A549 (cell line): ENCODE results near the gene CAMTA1. TPM values are rescaled to one million over a fixed set of nuclear protein-coding genes. Genes with fewer than 3 reads are reported as not detected.
A peak's percentile ranks its signal among the peaks of the same experiment; 100 is the strongest.

ENCODE experiments used
- ATAC-seq, 2 experiments: fragments of 200-7000 bp in 1 of 2; fragments of >200 bp in 1 of 2; cut with Nextera tagmentation in 1 of 2; cut with Tn5 transposase in 1 of 2; 3 replicates each; pipeline versions ENCODE4 v1.8.0 to v1.9.1; 2018 to 2020; ENCODE audit warnings: mild to moderate bottlenecking in 1 of 2, moderate library complexity in 1 of 2
- CTCF ChIA-PET: fragments of 300-600 bp; sonication (Branson Sonifier 250); formaldehyde crosslinking; extraction: SDS; loops from one replicate; lab custom pipeline; 2021; ENCODE audit warnings: antibody characterized with exemption, inconsistent platforms; lab: Yijun Ruan, JAX
- POLR2A ChIA-PET: fragments of 350-600 bp; formaldehyde crosslinking; extraction: SDS; loops from one replicate; lab custom pipeline; 2021; ENCODE audit warnings: antibody characterized with exemption, inconsistent platforms; lab: Yijun Ruan, JAX
- DNase-seq, 2 experiments: peaks; one replicate each; pipeline versions ENCODE4 v3.0.0 to v3.0.0-alpha.2; 2011 to 2016; ENCODE audit warnings: low read depth in 1 of 2, low spot score in 1 of 2
- FAIRE-seq: peaks from 2 replicates; lab custom pipeline; 2011; peaks lifted over from hg19 to GRCh38; lab: Jason Lieb, UNC
- H3K27ac ChIP-seq, 2 experiments: fragments of >200 bp; sonication (Bioruptor Twin); formaldehyde crosslinking; 3 replicates each; pipeline ENCODE4 v1.5.1; 2016 to 2017
- H3K4me1 ChIP-seq: fragments of >200 bp; sonication (Bioruptor Twin); formaldehyde crosslinking; 3 replicates; pipeline ENCODE4 v1.6.1; 2016
- H3K4me2 ChIP-seq: fragments of >200 bp; sonication (Bioruptor Twin); formaldehyde crosslinking; 3 replicates; pipeline ENCODE4 v1.6.1; 2016
- H3K4me3 ChIP-seq: fragments of >200 bp; sonication (Bioruptor Twin); formaldehyde crosslinking; 3 replicates; pipeline ENCODE4 v1.5.1; 2016
- H3K9me3 ChIP-seq: fragments of >200 bp; sonication (Bioruptor Twin); formaldehyde crosslinking; 3 replicates; pipeline ENCODE4 v1.6.1; 2016
- BHLHE40 ChIP-seq: IDR thresholded peaks from 2 replicates; pipeline ENCODE4 v1.6.1; 2012; ENCODE audit warnings: low read depth, low read length, inconsistent platforms
- CHD2 ChIP-seq: fragments of 150-350 bp; IDR thresholded peaks from 2 replicates; pipeline ENCODE4 v1.6.1; 2014; ENCODE audit warnings: low read length; ENCODE audit not compliant: partially characterized antibody
- CHD4 ChIP-seq: fragments of 200-600 bp; sonication (generic); IDR thresholded peaks from 2 replicates; pipeline ENCODE4 v1.6.1; 2016; ENCODE audit warnings: antibody characterized with exemption, mild to moderate bottlenecking, borderline replicate concordance
- EHMT2 ChIP-seq: fragments of 200-600 bp; sonication (generic); IDR thresholded peaks from 2 replicates; pipeline ENCODE4 v1.6.1; 2016; ENCODE audit warnings: antibody characterized with exemption, low read depth, mild to moderate bottlenecking, moderate library complexity
- EP300 ChIP-seq, 2 experiments: fragments of >200 bp; sonication (Bioruptor Twin); formaldehyde crosslinking; IDR thresholded peaks; 2 replicates in 1 of 2; 3 replicates in 1 of 2; pipeline ENCODE4 v1.6.1; 2016 to 2017
- ESRRA ChIP-seq: fragments of 150-350 bp; IDR thresholded peaks from 2 replicates; pipeline ENCODE4 v1.6.1; 2014; ENCODE audit warnings: mild to moderate bottlenecking, low read length, borderline replicate concordance
- FOSL2 ChIP-seq, 2 experiments: fragments of 450-650 bp in 1 of 2; fragments of >200 bp in 1 of 2; sonication (Bioruptor Twin) in 1 of 2; formaldehyde crosslinking; IDR thresholded peaks; 2 replicates each; pipeline versions ENCODE4 v1.5.0 to v1.6.1; 2016 to 2020; ENCODE audit warnings: mild to moderate bottlenecking in 1 of 2, moderate library complexity in 1 of 2
- GATA3 ChIP-seq: IDR thresholded peaks from 2 replicates; pipeline ENCODE4 v1.6.1; 2012; ENCODE audit warnings: borderline replicate concordance
- HEYL ChIP-seq: fragments of 250-450 bp; sonication (Bioruptor Pico); IDR thresholded peaks from 2 replicates; pipeline ENCODE4 v1.8.0; 2021; ENCODE audit warnings: mild to moderate bottlenecking, moderate library complexity
- HOXB13 ChIP-seq: fragments of 250-450 bp; sonication (Bioruptor Pico); IDR thresholded peaks from 2 replicates; pipeline ENCODE4 v1.5.0; 2020; ENCODE audit warnings: low read depth, mild to moderate bottlenecking, moderate library complexity
- JUN ChIP-seq, 2 experiments: fragments of >200 bp; sonication (Bioruptor Twin); formaldehyde crosslinking; IDR thresholded peaks; 2 replicates in 1 of 2; 3 replicates in 1 of 2; pipeline ENCODE4 v1.6.1; 2016 to 2017
- JUNB ChIP-seq: fragments of >200 bp; sonication (Bioruptor Twin); formaldehyde crosslinking; IDR thresholded peaks from 2 replicates; pipeline ENCODE4 v1.6.1; 2016
- KDM5A ChIP-seq: fragments of 200-600 bp; sonication (generic); IDR thresholded peaks from 2 replicates; pipeline ENCODE4 v1.6.1; 2016; ENCODE audit warnings: antibody characterized with exemption, mild to moderate bottlenecking
- NR3C1 ChIP-seq: fragments of >200 bp; sonication (Bioruptor Twin); formaldehyde crosslinking; IDR thresholded peaks from 3 replicates; pipeline ENCODE4 v1.6.1; 2017
- POLR2AphosphoS2 ChIP-seq: conservative IDR thresholded peaks from 2 replicates; pipeline ENCODE4 v1.6.1; 2012; ENCODE audit warnings: low read length, improper control_type of control experiment, inconsistent platforms
- RAD21 ChIP-seq, 2 experiments: fragments of >200 bp in 1 of 2; sonication (Bioruptor Twin) in 1 of 2; formaldehyde crosslinking in 1 of 2; IDR thresholded peaks in 1 of 2; conservative IDR thresholded peaks in 1 of 2; 2 replicates in 1 of 2; 3 replicates in 1 of 2; pipeline ENCODE4 v1.6.1; 2012 to 2018; ENCODE audit warnings: inconsistent platforms in 1 of 2
- USF2 ChIP-seq: fragments of 450-650 bp; IDR thresholded peaks from 2 replicates; pipeline ENCODE4 v1.6.1; 2014; ENCODE audit warnings: antibody characterized with exemption
- WGBS: methylation state at CpG from one replicate; pipeline ENCODE4 v1.1.6; 2017; ENCODE audit errors: missing lambda C conversion rate; 5-methylcytosine and 5-hydroxymethylcytosine counted together
- polyA plus RNA-seq, 4 experiments: library from polyadenylated mRNA; depleted of rRNA in 3 of 4; stranded (reverse); fragments of >200 nt; fragmentation: RNase III in 1 of 4; extraction: RNeasy Plus Mini Kit Qiagen cat#74134 plus additional on column Dnase treatment in 1 of 4; gene quantifications; 2 replicates in 3 of 4; 3 replicates in 1 of 4; pipeline ENCODE4 v1.2.3, GENCODE V29; 2011 to 2017
- TF ChIP-seq, protein P1 (sequence below): fragments of 250-450 bp; sonication (Bioruptor Pico); IDR thresholded peaks from 2 replicates; pipeline ENCODE4 v1.5.0; 2021; ENCODE audit warnings: mild to moderate bottlenecking, moderate library complexity, borderline replicate concordance
- TF ChIP-seq, protein P2 (sequence below): IDR thresholded peaks from 2 replicates; pipeline ENCODE4 v1.6.1; 2012
- TF ChIP-seq, protein P3 (sequence below): fragments of 250-450 bp; sonication (Bioruptor Pico); IDR thresholded peaks from 2 replicates; pipeline ENCODE4 v1.5.0; 2020; ENCODE audit warnings: low read depth, mild to moderate bottlenecking, moderate library complexity
- TF ChIP-seq, protein P4 (sequence below): fragments of >200 bp; sonication (Bioruptor Twin); formaldehyde crosslinking; IDR thresholded peaks from 2 replicates; pipeline ENCODE4 v1.6.1; 2016

CAMTA1 gene
- polyA plus RNA-seq, 2 of the 4 experiments (the other 2 are of a cell fraction): 58.8 to 75.0 TPM

DNA sequence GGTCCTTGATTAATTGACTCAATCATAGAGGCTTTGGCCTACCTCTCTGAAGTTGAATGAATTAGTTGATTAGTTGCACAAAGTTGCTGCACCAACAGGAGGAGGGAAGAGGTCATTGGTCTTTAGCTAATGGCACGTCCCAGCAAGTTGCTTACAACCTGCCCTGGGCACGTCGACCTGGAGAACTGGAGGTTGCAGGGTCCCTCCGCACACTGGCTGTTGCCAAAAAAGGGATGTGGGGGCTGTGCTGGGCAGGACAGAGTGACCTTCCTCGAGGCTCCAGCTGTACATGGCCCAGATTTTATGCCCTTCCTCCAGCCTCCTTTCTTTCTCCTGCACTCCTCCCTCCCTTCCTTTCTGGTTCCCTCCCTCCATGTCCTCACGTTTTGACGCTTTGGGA, 755.6 kb downstream of the CAMTA1 start (continued):
- TF ChIP-seq KDM5A (no peak), EHMT2 (no peak), BHLHE40 (no peak)
- TF ChIP-seq, protein P1, sequence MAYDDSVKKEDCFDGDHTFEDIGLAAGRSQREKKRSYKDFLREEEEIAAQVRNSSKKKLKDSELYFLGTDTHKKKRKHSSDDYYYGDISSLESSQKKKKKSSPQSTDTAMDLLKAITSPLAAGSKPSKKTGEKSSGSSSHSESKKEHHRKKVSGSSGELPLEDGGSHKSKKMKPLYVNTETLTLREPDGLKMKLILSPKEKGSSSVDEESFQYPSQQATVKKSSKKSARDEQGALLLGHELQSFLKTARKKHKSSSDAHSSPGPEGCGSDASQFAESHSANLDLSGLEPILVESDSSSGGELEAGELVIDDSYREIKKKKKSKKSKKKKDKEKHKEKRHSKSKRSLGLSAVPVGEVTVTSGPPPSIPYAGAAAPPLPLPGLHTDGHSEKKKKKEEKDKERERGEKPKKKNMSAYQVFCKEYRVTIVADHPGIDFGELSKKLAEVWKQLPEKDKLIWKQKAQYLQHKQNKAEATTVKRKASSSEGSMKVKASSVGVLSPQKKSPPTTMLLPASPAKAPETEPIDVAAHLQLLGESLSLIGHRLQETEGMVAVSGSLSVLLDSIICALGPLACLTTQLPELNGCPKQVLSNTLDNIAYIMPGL: no peak

GRCh38 chr1:7541629-7542028, 756.4 kb downstream of the CAMTA1 start:
- H3K9me3 ChIP-seq: no peaks in the 10 kb centered on the region
- no peak overlapping the region for H3K4me2 ChIP-seq
- no peak for FAIRE-seq
- TF ChIP-seq CHD4 (no peak), POLR2AphosphoS2 (no peak)
- POLR2A ChIA-PET: no interaction called here
- CTCF ChIA-PET: no interaction called here
- 93% methylated on average over 11 of the region's 11 CpGs for WGBS
- no peak overlapping the region for H3K27ac ChIP-seq
- ATAC-seq: no peak
- DNase-seq: no peak
- no peak overlapping the region for H3K4me3 ChIP-seq
- peaks cover 6% of the 10 kb centered on the region; the same call in 2 of the 3 replicates for H3K4me1 ChIP-seq

DNA sequence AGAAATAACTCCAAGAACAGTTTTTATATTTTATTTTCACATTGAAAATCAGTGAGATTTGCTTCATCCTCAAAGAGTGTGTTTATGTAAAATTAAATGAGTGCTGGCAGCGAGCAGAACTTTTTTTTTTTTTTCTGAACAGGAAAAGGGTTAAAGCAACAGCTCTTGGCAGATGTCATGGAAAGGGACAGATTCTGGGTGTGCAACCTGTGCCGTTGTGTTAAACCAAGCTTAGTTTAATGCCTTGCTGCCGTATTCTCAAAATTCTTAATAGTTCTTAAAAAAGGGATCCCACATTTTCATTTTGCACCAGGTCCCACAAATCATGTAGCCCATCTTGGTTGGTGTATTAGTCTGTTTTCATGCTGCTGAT, 758.5 kb downstream of the CAMTA1 start:
- Histone ChIP-seq H3K27ac (no peak overlapping the region), H3K4me2 (no peak overlapping the region), H3K4me3 (no peak overlapping the region), H3K9me3 (no peaks in the 10 kb centered on the region), H3K4me1 (peaks cover 11% of the 10 kb centered on the region)
- ChIA-PET CTCF (no interaction called here), POLR2A (no interaction called here)
- WGBS: 88% methylated on average over 3 of the region's 3 CpGs
- no peak for DNase-seq
- no peak for ATAC-seq
- FAIRE-seq: no peak
- no peak for TF ChIP-seq NR3C1
- TF ChIP-seq, protein P1: no peak

GRCh38 chr1:7549277-7550161, 764.3 kb downstream of the CAMTA1 start:
- DNase-seq (peak; percentile 70 to 92), FAIRE-seq (peak; percentile 56), ATAC-seq (peak; percentile 87 to 90)
- CTCF ChIA-PET: interaction anchor here (1.4 kb wide), 1 partner anchor 14 kb away, joined by 3 read pairs; no protein-coding TSS in a partner anchor
- H3K4me2 ChIP-seq: peak overlapping the region; percentile 60
- POLR2A ChIA-PET: interaction anchor here (0.6 to 0.7 kb wide), 2 partner anchors 9 to 29 kb away, joined by 3 read pairs; no protein-coding TSS in a partner anchor
- H3K4me3 ChIP-seq: peak overlapping the region; percentile 28; the same call in 1 of the 3 replicates
- 4% methylated on average over 9 of the region's 10 CpGs for WGBS
- peak overlapping the region; percentile 83 to 98 for H3K27ac ChIP-seq
- peaks cover 35% of the 10 kb centered on the region for H3K4me1 ChIP-seq
- TF ChIP-seq, protein P2, sequence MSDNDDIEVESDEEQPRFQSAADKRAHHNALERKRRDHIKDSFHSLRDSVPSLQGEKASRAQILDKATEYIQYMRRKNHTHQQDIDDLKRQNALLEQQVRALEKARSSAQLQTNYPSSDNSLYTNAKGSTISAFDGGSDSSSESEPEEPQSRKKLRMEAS: 0 out of 2 replicates have a peak, but pooled peaks have one; percentile 24
- no peak for TF ChIP-seq FOSL2 (IDR thresholded peaks at IDR 0.05)
- peak; percentile 90 for TF ChIP-seq FOSL2 (CRISPR knock-in tag; IDR thresholded peaks at IDR 0.05)
- TF ChIP-seq GATA3: peak; percentile 47; the same call in 1 of the 2 replicates
- TF ChIP-seq USF2: no peak
- TF ChIP-seq, protein P3, sequence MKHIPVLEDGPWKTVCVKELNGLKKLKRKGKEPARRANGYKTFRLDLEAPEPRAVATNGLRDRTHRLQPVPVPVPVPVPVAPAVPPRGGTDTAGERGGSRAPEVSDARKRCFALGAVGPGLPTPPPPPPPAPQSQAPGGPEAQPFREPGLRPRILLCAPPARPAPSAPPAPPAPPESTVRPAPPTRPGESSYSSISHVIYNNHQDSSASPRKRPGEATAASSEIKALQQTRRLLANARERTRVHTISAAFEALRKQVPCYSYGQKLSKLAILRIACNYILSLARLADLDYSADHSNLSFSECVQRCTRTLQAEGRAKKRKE (CRISPR knock-in tag): peak; percentile 68; the same call in 1 of the 2 replicates
- peak in 1 of 2 experiments; percentile 47; a peak in 1 of 5 replicates for TF ChIP-seq JUN (IDR thresholded peaks at IDR 0.05)
- 0 out of 5 replicates have a peak, but pooled peaks of 1 of the 2 experiments have one; percentile 23 for TF ChIP-seq RAD21 (conservative IDR thresholded peaks at IDR 0.05 in 1 of 2, IDR thresholded peaks at IDR 0.05 in 1 of 2)
- peak; percentile 57 for TF ChIP-seq JUNB
- no peak for TF ChIP-seq CHD2
- TF ChIP-seq, protein P4, sequence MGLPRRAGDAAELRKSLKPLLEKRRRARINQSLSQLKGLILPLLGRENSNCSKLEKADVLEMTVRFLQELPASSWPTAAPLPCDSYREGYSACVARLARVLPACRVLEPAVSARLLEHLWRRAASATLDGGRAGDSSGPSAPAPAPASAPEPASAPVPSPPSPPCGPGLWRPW: no peak
- 0 out of 5 replicates have a peak, but pooled peaks of 1 of the 2 experiments have one; percentile 20 for TF ChIP-seq EP300 (IDR thresholded peaks at IDR 0.05)
- TF ChIP-seq HOXB13 (CRISPR knock-in tag): 0 out of 2 replicates have a peak, but pooled peaks have one; percentile 23
- TF ChIP-seq ESRRA: 0 out of 2 replicates have a peak, but pooled peaks have one; percentile 45
- TF ChIP-seq HEYL: no peak
- no peaks in the 10 kb centered on the region for H3K9me3 ChIP-seq
